Cerebellar cortex (tissue), 1 donor: ENCODE measurements around the gene FIBCD1.

Experiments
- DNase-seq: peaks from one replicate; pipeline ENCODE4 v3.0.0-alpha.2; 2015; ENCODE audit warnings: low spot score

FIBCD1 gene

DNA sequence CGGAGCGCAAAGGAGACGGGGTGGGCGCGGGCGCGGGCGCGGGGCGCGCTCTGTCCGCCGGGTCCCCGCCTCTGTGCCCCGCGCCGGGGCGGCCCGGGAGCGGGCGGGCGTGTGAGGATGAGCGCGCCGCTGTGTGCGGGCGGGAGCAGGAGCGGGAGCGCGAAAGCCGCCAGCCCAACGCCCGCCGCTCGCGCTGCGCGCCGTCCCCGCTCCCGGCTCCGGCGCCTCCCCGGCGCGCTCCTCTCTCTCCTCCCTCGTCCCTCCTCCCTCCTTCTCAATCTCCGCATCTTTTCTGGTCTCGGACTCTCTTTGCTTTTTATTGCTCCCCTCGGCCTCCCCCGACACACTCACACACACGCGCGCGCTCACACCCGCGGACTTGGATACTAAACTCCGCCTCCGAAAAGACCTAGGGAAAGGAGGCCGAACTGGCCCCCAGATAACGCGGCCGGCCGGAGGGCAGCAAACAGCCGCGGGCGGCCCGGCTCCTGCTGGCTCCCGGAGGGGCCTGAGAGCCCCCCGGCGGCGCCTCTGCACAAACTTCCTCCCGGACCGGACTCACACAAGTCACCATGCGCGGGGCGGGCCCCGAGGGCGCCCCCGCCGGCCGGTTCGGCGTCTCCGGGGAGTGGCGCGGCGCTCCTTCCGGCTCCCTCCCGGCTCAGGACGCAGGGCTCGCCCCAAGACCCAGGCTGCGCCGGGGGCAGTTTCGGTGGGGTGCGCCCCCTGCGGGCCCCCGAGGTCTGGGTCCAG is at the start of gene FIBCD1:
Gene FIBCD1, minus strand, starts transcription at position 596 of the 753 bp plus-strand sequence. CDS start 640 bp downstream, outside the sequence.
- DNase-seq, result no peak

GRCh38 chr9:130988400-130988747 is 49.3 kb upstream of the FIBCD1 start:
- DNase-seq, result no peak

DNA sequence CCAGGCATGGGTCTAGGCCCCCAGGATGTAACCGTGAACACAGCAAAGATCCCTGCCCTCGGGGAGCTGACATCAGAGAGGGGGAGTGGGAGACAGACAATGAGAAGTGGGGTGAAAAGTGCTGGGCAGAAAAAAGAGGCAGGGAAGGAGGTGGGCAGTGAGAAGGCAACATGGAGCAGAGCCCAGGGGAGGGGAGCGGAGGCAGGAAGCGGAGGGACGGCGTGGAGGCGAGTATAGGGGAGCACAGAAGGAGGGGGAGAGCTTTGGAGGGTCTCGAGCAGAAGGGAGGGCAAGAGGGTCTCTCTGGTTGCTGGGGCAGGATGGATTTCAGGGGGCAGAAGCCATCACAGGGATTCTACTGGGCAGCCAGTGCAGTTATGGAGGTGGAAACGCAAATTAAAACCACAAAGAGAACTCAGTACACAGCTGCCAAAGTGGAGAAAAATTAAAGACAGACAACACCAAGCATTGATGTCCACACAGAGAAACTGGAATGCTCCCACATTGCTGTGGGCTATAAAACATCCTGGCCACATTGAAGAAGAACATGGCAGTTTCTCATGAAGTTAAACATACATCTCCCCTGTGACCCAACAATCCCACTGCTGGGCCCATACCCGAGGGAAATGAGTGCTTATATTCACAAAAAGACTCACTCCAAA is 48.8 kb upstream of the FIBCD1 start:
- no peak for DNase-seq

DNA sequence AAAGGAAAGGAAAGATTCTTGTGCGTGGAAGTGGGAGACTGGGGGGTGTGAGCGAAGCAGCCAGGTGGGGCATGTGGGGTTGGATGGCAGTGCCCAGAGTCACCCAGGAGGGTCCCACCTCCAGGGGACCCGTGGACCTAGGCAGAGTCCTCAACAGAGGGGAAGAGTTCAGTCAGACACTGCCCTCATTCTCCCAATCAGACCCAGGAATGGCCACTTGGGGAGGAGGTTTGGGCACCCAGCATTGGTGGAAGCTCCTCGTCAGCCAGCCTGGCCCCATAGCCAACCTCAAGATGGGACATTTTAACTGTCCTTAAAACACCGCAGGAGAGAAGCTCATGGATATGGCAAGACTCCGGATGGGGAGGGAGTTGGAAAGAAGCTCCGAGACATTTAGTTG is 48.0 kb upstream of the FIBCD1 start:
- DNase-seq, result no peak

DNA sequence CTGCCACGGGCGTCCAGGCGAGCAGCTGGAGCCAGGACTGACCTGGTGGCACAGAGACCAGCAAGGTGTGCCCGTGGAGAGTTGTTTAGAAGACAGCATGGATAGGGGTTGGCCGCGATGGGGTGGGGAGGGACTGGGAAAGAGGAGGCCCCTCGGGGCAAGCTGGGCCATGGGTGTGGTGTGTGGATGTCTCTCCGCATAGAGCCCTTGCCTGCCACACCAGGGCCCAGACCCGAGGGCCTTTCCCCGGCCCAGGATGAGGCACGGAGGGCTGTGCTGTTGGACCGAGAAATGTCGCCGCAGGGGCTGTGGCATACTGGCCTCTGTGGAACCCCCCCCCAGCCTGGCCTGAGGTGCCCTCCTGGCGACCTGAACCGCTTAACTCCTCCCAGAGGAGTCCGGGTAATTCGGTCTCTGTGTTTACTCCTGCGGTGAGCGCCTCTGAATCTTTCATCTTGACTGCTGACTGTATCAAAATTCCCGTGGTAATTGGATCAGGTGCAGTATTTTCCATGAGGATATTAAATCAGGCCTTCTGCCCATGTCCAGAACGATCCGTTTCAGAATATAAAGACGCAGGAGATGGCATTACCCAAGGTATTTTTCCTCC is 47.4 kb upstream of the FIBCD1 start:
- no peak for DNase-seq

DNA sequence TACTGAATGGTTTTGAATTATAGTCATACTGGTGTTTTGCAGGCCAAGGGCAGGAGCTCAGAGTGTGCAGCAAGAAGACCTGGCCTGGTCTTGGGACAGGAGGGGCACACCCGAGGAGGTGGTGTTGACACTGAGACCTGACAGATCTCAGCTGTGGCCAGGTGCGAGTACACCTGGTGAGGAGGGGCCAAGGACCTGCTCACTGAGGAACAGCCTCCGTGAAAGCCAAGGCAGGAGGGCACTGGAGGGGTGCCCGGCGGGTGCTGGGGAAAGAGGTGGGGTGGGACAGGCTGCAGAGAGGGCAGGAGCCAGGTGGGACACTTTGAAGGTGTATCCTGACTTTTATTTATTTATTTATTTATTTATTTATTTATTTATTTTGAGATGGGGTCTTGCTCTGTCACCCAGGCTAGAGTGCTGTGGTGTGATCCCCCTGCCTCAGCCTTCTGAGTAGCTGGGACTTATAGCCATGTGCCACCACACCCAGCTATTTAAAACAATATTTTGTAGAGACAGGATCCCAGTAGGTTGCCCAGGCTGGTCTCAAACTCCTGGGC is 46.6 kb upstream of the FIBCD1 start:
- no peak for DNase-seq

DNA sequence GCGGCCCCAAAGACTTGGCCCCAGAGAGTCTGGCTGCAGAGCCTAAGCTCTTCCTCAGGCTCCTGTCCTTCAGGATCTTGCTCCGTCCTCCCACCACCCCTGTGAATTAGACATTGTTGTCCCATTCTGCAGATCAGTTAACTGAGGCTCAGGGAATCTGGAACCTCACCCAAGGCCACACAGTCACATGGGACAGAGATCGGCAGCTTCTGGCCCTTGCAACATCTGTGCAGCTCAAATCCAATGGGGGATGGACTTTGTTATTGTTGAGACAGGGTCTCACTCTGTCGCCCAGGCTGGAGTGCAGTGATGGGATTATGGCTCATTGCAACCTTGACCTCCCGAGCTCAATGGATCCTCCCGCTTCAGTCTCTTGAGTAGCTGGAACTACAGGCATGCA is 46.0 kb upstream of the FIBCD1 start:
- no peak for DNase-seq

DNA sequence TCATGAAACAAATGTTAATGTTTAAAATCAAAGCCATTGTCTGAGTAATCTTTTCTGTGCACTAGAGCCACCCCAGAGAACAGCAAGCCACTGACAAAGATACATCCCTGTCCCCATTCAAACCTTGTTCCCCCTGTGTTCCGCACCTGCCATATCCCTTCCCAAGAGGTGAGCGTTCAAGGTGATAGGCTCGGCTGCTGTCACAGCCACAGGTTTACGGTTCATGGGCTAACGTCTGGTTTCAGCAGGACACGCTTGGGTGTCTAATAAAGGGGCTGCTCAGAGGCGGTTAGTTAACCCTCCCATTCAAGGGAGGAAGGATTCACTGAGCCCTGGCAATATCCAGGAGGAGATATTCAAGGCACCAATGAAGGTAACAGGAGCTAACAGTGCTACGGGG is 45.5 kb upstream of the FIBCD1 start:
- DNase-seq, result no peak

- DNase-seq, result no peak
These were observed 44.9 kb upstream of the FIBCD1 start for GRCh38 chr9:130983970-130984369.

GRCh38 chr9:130983359-130983670 is 44.3 kb upstream of the FIBCD1 start:
- DNase-seq, result no peak

DNA sequence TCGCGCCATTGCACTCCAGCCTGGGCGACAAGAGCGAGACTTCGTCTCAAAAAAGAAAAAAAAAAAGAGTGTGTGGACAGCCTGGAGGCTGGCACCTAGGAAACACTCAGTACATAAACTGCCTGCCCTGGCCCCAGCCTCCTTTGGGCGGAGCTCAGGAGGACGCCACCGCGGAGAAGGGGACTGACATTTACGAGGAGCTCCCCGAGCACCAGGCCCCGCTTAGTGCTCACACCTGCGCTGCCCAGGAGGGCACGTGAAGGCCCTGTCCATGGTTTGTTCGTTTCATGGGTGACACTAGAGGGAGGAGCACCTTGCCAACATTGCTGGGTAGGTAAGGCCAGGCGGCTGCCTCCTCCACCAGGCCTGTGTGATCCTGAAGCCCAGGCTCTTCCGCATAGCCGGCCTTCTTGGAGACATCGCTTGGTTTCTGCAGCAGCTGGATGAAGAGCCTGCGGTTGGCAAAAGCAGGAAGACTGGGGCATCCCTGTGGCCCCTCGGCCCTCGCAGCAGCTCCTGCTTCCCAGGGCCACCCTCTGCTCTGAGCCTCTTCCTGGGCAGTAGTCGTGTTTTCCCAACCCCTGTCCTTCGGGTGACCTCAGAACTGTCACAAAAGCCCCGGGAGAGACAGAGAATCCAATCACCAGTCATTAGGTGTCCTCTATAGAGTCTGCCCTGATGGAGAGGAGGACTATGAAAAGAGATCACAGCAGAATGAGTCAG is 43.8 kb upstream of the FIBCD1 start:
- no peak for DNase-seq

DNA sequence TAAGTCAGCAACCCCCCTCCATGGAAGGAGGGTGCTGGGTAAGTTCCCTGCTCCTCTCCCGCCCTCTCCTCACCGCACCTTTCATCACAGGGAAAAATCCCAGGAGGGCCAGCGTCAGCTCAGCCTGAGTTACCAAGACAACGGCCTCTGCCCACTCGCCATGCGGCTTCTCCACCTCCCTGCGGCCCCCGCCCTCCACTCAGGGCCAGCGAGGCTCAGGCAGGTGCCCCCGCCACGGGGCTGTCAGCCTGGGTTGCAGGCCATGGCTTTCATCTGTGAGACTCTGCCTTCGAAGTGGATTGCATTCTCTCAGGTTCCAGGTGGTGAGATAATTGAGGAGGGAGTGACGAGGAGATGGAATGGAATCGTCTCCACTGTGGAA is 42.7 kb upstream of the FIBCD1 start:
- DNase-seq, result no peak

GRCh38 chr9:130981002-130981755 is 42.1 kb upstream of the FIBCD1 start:
- DNase-seq, result no peak

- DNase-seq, result no peak
These were observed 41.5 kb upstream of the FIBCD1 start for GRCh38 chr9:130980526-130980925.

DNA sequence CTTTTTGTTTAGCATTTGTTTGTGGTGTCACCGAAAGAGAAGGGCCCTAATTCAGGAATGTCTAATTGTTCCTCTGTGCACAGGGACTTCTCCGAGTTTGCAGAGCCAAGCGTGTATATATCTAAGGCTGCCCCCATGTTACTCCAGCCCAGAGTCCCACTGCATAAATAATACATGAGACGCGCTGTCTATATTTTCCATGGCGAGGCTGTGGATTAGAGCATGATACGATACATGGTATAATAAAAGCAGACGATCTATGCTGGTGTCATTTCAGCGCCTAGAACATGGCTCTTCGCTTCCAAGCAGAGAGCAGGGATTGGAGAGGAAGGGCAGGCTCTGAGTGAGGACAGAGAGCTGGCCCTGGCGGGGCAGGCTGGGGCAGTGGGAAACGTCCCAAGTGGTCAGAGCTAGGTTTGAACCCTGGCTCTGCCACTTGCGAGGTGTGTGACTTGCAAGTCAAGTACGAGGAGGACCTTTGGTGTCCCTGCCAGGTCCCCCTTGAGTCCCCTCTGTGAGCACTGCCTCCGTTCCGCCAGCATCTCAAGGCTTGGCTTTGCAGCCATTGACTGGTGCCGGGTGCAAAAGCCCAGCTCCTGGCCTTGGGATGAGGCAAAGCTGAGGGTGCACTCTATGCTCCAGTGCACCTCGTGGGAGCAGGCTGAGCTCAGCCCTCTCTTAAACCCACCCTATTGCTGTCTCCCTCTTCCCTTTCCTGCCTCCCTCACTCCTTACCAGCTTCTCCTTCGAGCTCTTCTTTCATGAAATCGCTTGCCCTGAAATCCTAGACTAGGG is 40.7 kb upstream of the FIBCD1 start:
- DNase-seq, result no peak

GRCh38 chr9:130977811-130978221 is 38.8 kb upstream of the FIBCD1 start:
- no peak for DNase-seq

- DNase-seq, result no peak
These were observed 37.1 kb upstream of the FIBCD1 start for GRCh38 chr9:130975932-130976841.

GRCh38 chr9:130975156-130975555 is 36.1 kb upstream of the FIBCD1 start:
- DNase-seq, result no peak

GRCh38 chr9:130974697-130975096 is 35.6 kb upstream of the FIBCD1 start:
- no peak for DNase-seq

GRCh38 chr9:130973686-130974281 is 34.7 kb upstream of the FIBCD1 start:
- DNase-seq, result no peak
